H1 (cell line): ENCODE measurements around the gene DNER. TPM values are rescaled to one million over a fixed set of nuclear protein-coding genes. Genes with fewer than 3 reads are reported as not detected.

ENCODE experiments used
- CTCF ChIA-PET: fragments of 300-600 bp; sonication (Branson Sonifier 250); formaldehyde crosslinking; loops from one replicate; lab custom pipeline; 2021; ENCODE audit not compliant: partially characterized antibody; lab: Charles Lee
- POLR2A ChIA-PET: fragments of 300-600 bp; sonication (Branson Sonifier 250); formaldehyde crosslinking; loops from one replicate; lab custom pipeline; 2021; ENCODE audit warnings: inconsistent platforms; ENCODE audit not compliant: partially characterized antibody; lab: Charles Lee
- DNase-seq, 2 experiments: peaks; one replicate each; pipeline versions ENCODE4 v3.0.0 to v3.0.0-alpha.2; 2010 to 2022; ENCODE audit warnings: low spot score in 2 of 2, low read depth in 1 of 2, mixed read lengths in 1 of 2
- FAIRE-seq: peaks from 2 replicates; lab custom pipeline; 2011; peaks lifted over from hg19 to GRCh38; lab: Jason Lieb, UNC
- H2AFZ ChIP-seq: 2 replicates; pipeline ENCODE4 v1.8.1; 2012; ENCODE audit warnings: low read length, inconsistent platforms
- H2AK5ac ChIP-seq: 2 replicates; pipeline ENCODE4 v1.6.1; 2013; ENCODE audit warnings: low read depth, low read length
- H2BK120ac ChIP-seq: replicated peaks from 2 replicates; pipeline ENCODE3; 2013; ENCODE audit warnings: low read depth, low read length, inconsistent platforms
- H2BK12ac ChIP-seq: 2 replicates; pipeline ENCODE4 v1.6.1; 2013; ENCODE audit warnings: low read depth, low read length
- H2BK15ac ChIP-seq: 2 replicates; pipeline ENCODE4 v1.6.1; 2013; ENCODE audit warnings: low read length
- H2BK20ac ChIP-seq: 2 replicates; pipeline ENCODE4 v1.6.1; 2013; ENCODE audit warnings: low read length
- H2BK5ac ChIP-seq: 2 replicates; pipeline ENCODE4 v1.6.1; 2013; ENCODE audit warnings: low read depth, low read length
- H3K14ac ChIP-seq: 2 replicates; pipeline ENCODE4 v1.6.1; 2013; ENCODE audit warnings: inconsistent platforms; ENCODE audit not compliant: insufficient read length
- H3K18ac ChIP-seq: 2 replicates; pipeline ENCODE4 v1.6.1; 2013; ENCODE audit warnings: low read length; ENCODE audit errors: extremely low read depth
- H3K23ac ChIP-seq: 2 replicates; pipeline ENCODE4 v1.6.1; 2013; ENCODE audit warnings: inconsistent platforms; ENCODE audit not compliant: insufficient read length
- H3K23me2 ChIP-seq: 2 replicates; pipeline ENCODE4 v1.6.1; 2013; ENCODE audit warnings: low read depth, low read length
- H3K27ac ChIP-seq: 2 replicates; pipeline ENCODE4 v1.6.1; 2011; ENCODE audit warnings: low read depth, low read length, inconsistent platforms
- H3K27me3 ChIP-seq, 4 experiments: replicated peaks in 1 of 4; 1 replicate in 1 of 4; 2 replicates in 3 of 4; pipeline versions ENCODE4 v1.6.1 to v1.8.1; 2011 to 2013; ENCODE audit warnings: low read length in 3 of 4, mild to moderate bottlenecking in 3 of 4, inconsistent platforms in 2 of 4, mixed read lengths in 2 of 4, moderate library complexity in 1 of 4; ENCODE audit not compliant: control insufficient read depth in 3 of 4, insufficient read depth in 3 of 4; ENCODE audit errors: extremely low read depth in 1 of 4
- H3K36me3 ChIP-seq, 4 experiments: 2 replicates each; pipeline versions ENCODE4 v1.6.1 to v1.8.1; 2011 to 2013; ENCODE audit warnings: mild to moderate bottlenecking in 4 of 4, low read length in 3 of 4, moderate library complexity in 2 of 4, control low read depth in 1 of 4, inconsistent platforms in 1 of 4; ENCODE audit not compliant: insufficient read depth in 4 of 4, control insufficient read depth in 2 of 4
- H3K4ac ChIP-seq: replicated peaks from 2 replicates; pipeline ENCODE3; 2013; ENCODE audit warnings: low read length, low read depth, mixed read lengths, inconsistent platforms; ENCODE audit not compliant: insufficient read length
- H3K4me1 ChIP-seq, 4 experiments: replicated peaks in 1 of 4; 1 replicate in 1 of 4; 2 replicates in 3 of 4; pipeline versions ENCODE4 v1.6.1 to v1.8.1; 2011 to 2013; ENCODE audit warnings: low read length in 3 of 4, inconsistent platforms in 2 of 4, mixed read lengths in 1 of 4; ENCODE audit not compliant: insufficient read depth in 4 of 4, control insufficient read depth in 3 of 4
- H3K4me2 ChIP-seq, 2 experiments: 2 replicates each; pipeline versions ENCODE4 v1.6.1 to v1.8.1; 2011 to 2013; ENCODE audit warnings: low read depth in 2 of 2, low read length in 2 of 2, control low read depth in 1 of 2, inconsistent platforms in 1 of 2, mild to moderate bottlenecking in 1 of 2; ENCODE audit not compliant: insufficient read depth in 1 of 2
- H3K4me3 ChIP-seq, 4 experiments: fragments of 200-600, 300-600 bp in 1 of 4; sonication (generic), shearing (Covaris generic), sonication (Bioruptor Twin) in 1 of 4; 2 replicates each; pipeline versions ENCODE4 v1.5.1 to v1.8.1; 2011 to 2016; ENCODE audit warnings: low read length in 4 of 4, low read depth in 3 of 4, control low read depth in 2 of 4, inconsistent platforms in 2 of 4, mild to moderate bottlenecking in 2 of 4, mixed read lengths in 1 of 4, moderate library complexity in 1 of 4; ENCODE audit not compliant: insufficient read depth in 2 of 4; ENCODE audit errors: extremely low read depth in 1 of 4
- H3K56ac ChIP-seq: replicated peaks from 2 replicates; pipeline ENCODE3; 2013; ENCODE audit warnings: low read depth, mild to moderate bottlenecking, mixed read lengths, low read length, inconsistent platforms; ENCODE audit not compliant: insufficient read length
- H3K79me1 ChIP-seq: 2 replicates; pipeline ENCODE4 v1.6.1; 2013; ENCODE audit warnings: low read depth, low read length, control low read depth
- H3K79me2 ChIP-seq, 2 experiments: 2 replicates each; pipeline versions ENCODE4 v1.6.1 to v1.8.1; 2012 to 2013; ENCODE audit warnings: low read length in 2 of 2, mild to moderate bottlenecking in 2 of 2, inconsistent platforms in 1 of 2; ENCODE audit not compliant: insufficient read depth in 2 of 2, control insufficient read depth in 1 of 2
- H3K9ac ChIP-seq, 4 experiments: replicated peaks in 1 of 4; 1 replicate in 1 of 4; 2 replicates in 3 of 4; pipeline versions ENCODE4 v1.6.1 to v1.8.1; 2011 to 2013; ENCODE audit warnings: low read depth in 3 of 4, low read length in 3 of 4, control low read depth in 2 of 4, mild to moderate bottlenecking in 2 of 4, moderate library complexity in 2 of 4, inconsistent platforms in 1 of 4; ENCODE audit errors: extremely low read depth in 1 of 4
- H3K9me3 ChIP-seq, 2 experiments: 2 replicates each; pipeline versions ENCODE4 v1.6.1 to v1.8.1; 2012 to 2013; ENCODE audit warnings: mild to moderate bottlenecking in 2 of 2, moderate library complexity in 2 of 2, control low read depth in 1 of 2, inconsistent platforms in 1 of 2, low read depth in 1 of 2, low read length in 1 of 2, mixed read lengths in 1 of 2; ENCODE audit not compliant: insufficient read depth in 2 of 2
- H4K20me1 ChIP-seq, 2 experiments: replicated peaks in 1 of 2; 2 replicates each; pipeline versions ENCODE3 to v1.8.1; 2011 to 2013; ENCODE audit warnings: inconsistent platforms in 2 of 2, low read length in 2 of 2, mild to moderate bottlenecking in 1 of 2; ENCODE audit not compliant: insufficient read depth in 2 of 2, control insufficient read depth in 1 of 2
- H4K5ac ChIP-seq: 2 replicates; pipeline ENCODE4 v1.6.1; 2013; ENCODE audit warnings: low read length, low read depth, mixed read lengths, inconsistent platforms; ENCODE audit not compliant: insufficient read length
- H4K8ac ChIP-seq: 2 replicates; pipeline ENCODE4 v1.8.0; 2013; ENCODE audit warnings: mild to moderate bottlenecking, moderate library complexity, low read length, inconsistent platforms; ENCODE audit not compliant: insufficient read depth; ENCODE audit errors: extremely low read depth
- H4K91ac ChIP-seq: replicated peaks from 2 replicates; pipeline ENCODE3; 2013; ENCODE audit warnings: low read length, mixed read lengths, inconsistent platforms; ENCODE audit not compliant: insufficient read length
- BCL11A ChIP-seq, 2 experiments: IDR thresholded peaks; one replicate each; pipeline ENCODE4 v1.6.1; 2011; ENCODE audit warnings: low read depth in 2 of 2, low read length in 2 of 2, mild to moderate bottlenecking in 2 of 2
- BRCA1 ChIP-seq: IDR thresholded peaks from 2 replicates; pipeline ENCODE4 v1.6.1; 2012; ENCODE audit warnings: low read depth, low read length, improper control_type of control experiment
- CHD1 ChIP-seq: IDR thresholded peaks from 2 replicates; pipeline ENCODE4 v1.6.1; 2012; ENCODE audit warnings: low read depth, low read length, improper control_type of control experiment
- E2F6 ChIP-seq: IDR thresholded peaks from 2 replicates; pipeline ENCODE4 v1.6.1; 2012; ENCODE audit warnings: inconsistent platforms
- KDM1A ChIP-seq: fragments of 200-600, 300-600 bp; sonication (generic); IDR thresholded peaks from 2 replicates; pipeline ENCODE4 v1.7.1; 2016; ENCODE audit warnings: mild to moderate bottlenecking, low read length, borderline replicate concordance
- KDM5A ChIP-seq: fragments of 200-600 bp; IDR thresholded peaks from 2 replicates; pipeline ENCODE4 v1.7.1; 2012; ENCODE audit warnings: mild to moderate bottlenecking, low read length, inconsistent platforms, mixed read lengths
- RAD21 ChIP-seq, 2 experiments: IDR thresholded peaks in 1 of 2; conservative IDR thresholded peaks in 1 of 2; 2 replicates each; pipeline ENCODE4 v1.6.1; 2011; ENCODE audit warnings: low read depth in 2 of 2, low read length in 2 of 2, improper control_type of control experiment in 1 of 2, inconsistent platforms in 1 of 2, mild to moderate bottlenecking in 1 of 2, moderate library complexity in 1 of 2
- RFX5 ChIP-seq: IDR thresholded peaks from 2 replicates; pipeline ENCODE4 v1.6.1; 2011; ENCODE audit warnings: low read depth, low read length, improper control_type of control experiment, borderline replicate concordance
- RXRA ChIP-seq: IDR thresholded peaks from 2 replicates; pipeline ENCODE4 v1.6.1; 2011; ENCODE audit warnings: low read depth, mild to moderate bottlenecking, low read length, moderate library complexity; ENCODE audit not compliant: insufficient read depth
- SP1 ChIP-seq: IDR thresholded peaks from 2 replicates; pipeline ENCODE4 v1.6.1; 2011; ENCODE audit warnings: low read depth, low read length
- TAF7 ChIP-seq: optimal IDR thresholded peaks from 2 replicates; pipeline ENCODE3; 2011; ENCODE audit warnings: low read depth, mild to moderate bottlenecking, inconsistent platforms, low read length, moderate library complexity, borderline replicate concordance
- TCF12 ChIP-seq: IDR thresholded peaks from 2 replicates; pipeline ENCODE4 v1.6.1; 2011; ENCODE audit warnings: low read depth, mild to moderate bottlenecking, low read length
- ZNF274 ChIP-seq: IDR thresholded peaks from 2 replicates; pipeline ENCODE4 v1.7.0; 2012; ENCODE audit warnings: low read length, borderline replicate concordance; ENCODE audit errors: extremely low read depth
- WGBS, 2 experiments: shearing (Covaris generic) in 1 of 2; methylation state at CpG; one replicate each; pipeline versions ENCODE4 v1.1.6 to v1.1.7; 2013 to 2015; ENCODE audit warnings: low lambda C conversion rate in 2 of 2, mixed read lengths in 2 of 2, inconsistent platforms in 1 of 2, low coverage in 1 of 2, missing lambda C conversion rate in 1 of 2; ENCODE audit not compliant: insufficient replicate concordance in 2 of 2, insufficient coverage in 1 of 2, insufficient read length in 1 of 2; ENCODE audit errors: extremely low coverage in 1 of 2, missing lambda C conversion rate in 1 of 2; 5-methylcytosine and 5-hydroxymethylcytosine counted together
- polyA plus RNA-seq, 7 experiments: library from polyadenylated mRNA; depleted of rRNA in 3 of 7; stranded (reverse) in 5 of 7; unstranded in 2 of 7; fragments of >200 nt in 5 of 7; fragments of 200-250 nt in 2 of 7; gene quantifications; 1 replicate in 5 of 7; 2 replicates in 1 of 7; 4 replicates in 1 of 7; pipeline versions ENCODE4 v1.2.1 to v1.2.3, GENCODE V29; 2011 to 2013; ENCODE audit warnings: missing spikeins in 2 of 7, mixed read lengths in 2 of 7
- total RNA-seq: library from RNA; stranded (reverse); fragmentation: NEBNext Ultra II Directional; extraction: Animal tissue kit (Norgen Biotek cat#: 25700); gene quantifications from 2 replicates; pipeline ENCODE4 v1.2.1, GENCODE V29; 2021

The DNER gene
- total and polyA plus RNA-seq, 2 of the 8 experiments (the other 6 are each of a cell fraction or from before 2014, with no cell fraction given): 6.8 to 16.3 TPM

DNA sequence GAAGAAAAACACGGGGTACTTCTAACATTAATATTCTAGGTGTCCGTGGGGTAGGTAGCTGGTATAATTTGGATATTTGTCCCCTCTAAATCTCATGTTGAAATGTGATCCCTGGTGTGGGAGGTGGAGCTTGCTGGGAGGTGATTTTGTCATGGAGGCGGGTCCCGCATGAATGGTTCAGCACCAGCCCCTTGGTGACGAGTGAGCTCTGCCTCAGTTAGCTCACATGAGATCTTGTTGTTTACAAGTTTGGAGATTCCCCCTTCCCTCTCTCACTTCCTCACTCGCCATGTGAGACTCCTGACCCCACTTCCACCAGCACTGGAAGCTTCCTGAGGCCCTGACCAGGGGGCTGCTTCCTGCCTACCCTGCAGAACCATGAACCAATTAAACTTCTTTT lies 35.4 kb upstream of the DNER start:
- H3K27me3 ChIP-seq: no peaks in the 10 kb centered on the region
- no peak overlapping the region for H3K23ac ChIP-seq
- H3K36me3 ChIP-seq: no peaks in the 10 kb centered on the region
- no peak overlapping the region for H3K56ac ChIP-seq
- H4K5ac ChIP-seq: no peak overlapping the region
- H2AK5ac ChIP-seq: no peak overlapping the region
- POLR2A ChIA-PET: no interaction called here
- no peak overlapping the region for H3K27ac ChIP-seq
- FAIRE-seq: no peak
- no peak overlapping the region for H2AFZ ChIP-seq
- no peak overlapping the region for H3K4me2 ChIP-seq
- no peak for DNase-seq
- H3K4me3 ChIP-seq: no peak overlapping the region
- no peaks in the 10 kb centered on the region for H3K79me2 ChIP-seq
- no peaks in the 10 kb centered on the region for H3K79me1 ChIP-seq
- H3K4ac ChIP-seq: no peak overlapping the region
- H4K20me1 ChIP-seq: no peaks in the 10 kb centered on the region
- H3K4me1 ChIP-seq: peaks cover 0 to 4% (median 0%) of the 10 kb centered on the region in 4 experiments; a peak in 3 of 7 replicates
- no peak overlapping the region; the same call in 1 of the 2 replicates for H4K8ac ChIP-seq
- no peaks in the 10 kb centered on the region for H3K9me3 ChIP-seq
- no peak overlapping the region for H2BK5ac ChIP-seq
- H3K14ac ChIP-seq: no peak overlapping the region
- 83% methylated on average over 6 of the region's 6 CpGs; no CpG with 5 or more reads in 1 of the 2 experiments for WGBS, 2 experiments
- CTCF ChIA-PET: interaction anchor here (0.6 to 2.3 kb wide), 2 partner anchors 11 to 513 kb away, joined by 3 to 5 read pairs; no protein-coding TSS in a partner anchor
- no peak overlapping the region for H3K9ac ChIP-seq
- no peak overlapping the region for H4K91ac ChIP-seq
- H2BK120ac ChIP-seq: no peak overlapping the region
- no peak overlapping the region for H2BK12ac ChIP-seq
- TF ChIP-seq RFX5 (no peak), SP1 (no peak), TAF7 (no peak), RXRA (no peak), KDM5A (no peak), KDM1A (no peak), CHD1 (no peak), BRCA1 (no peak), E2F6 (no peak), BCL11A (IDR thresholded peaks at IDR 0.05; ENCODE audit: low read depth in 2 of 2, low read length in 2 of 2) (no peak), TCF12 (no peak), ZNF274 (no peak), RAD21 (IDR thresholded peaks at IDR 0.05 in 1 of 2, conservative IDR thresholded peaks at IDR 0.05 in 1 of 2; ENCODE audit: low read depth in 2 of 2, low read length in 2 of 2) (no peak)
- TF ChIP-seq, all 59 proteins: peak for 0
- H3K23me2 ChIP-seq: no peaks in the 10 kb centered on the region
- no peak overlapping the region for H2BK15ac ChIP-seq
- H2BK20ac ChIP-seq: no peak overlapping the region
- no peak overlapping the region for H3K18ac ChIP-seq
